ENCODE data around the gene CORO2A.

- TF ChIP-seq CTCF (IDR thresholded peaks at IDR 0.05; ENCODE audit: low read depth, low read length), result no peak
- TF ChIP-seq EZH2phosphoT487 (IDR thresholded peaks at IDR 0.05; ENCODE audit: low read depth), result no peak
These were observed 97.0 kb downstream of the CORO2A start for GRCh38 chr9:98095401-98095800.

All from OCI-LY3 (cell line).